NB4 (cell line): ENCODE data around the gene DZANK1.

Experiments
- POLR2A ChIP-seq: IDR thresholded peaks from 2 replicates; pipeline ENCODE4 v1.6.1; 2011; ENCODE audit warnings: mild to moderate bottlenecking; ENCODE audit not compliant: insufficient read length; ENCODE audit errors: extremely low read depth
- TF ChIP-seq, protein P1 (sequence below): IDR thresholded peaks from one replicate; pipeline ENCODE4 v1.5.1; 2012; ENCODE audit warnings: low read depth, low read length

DNA sequence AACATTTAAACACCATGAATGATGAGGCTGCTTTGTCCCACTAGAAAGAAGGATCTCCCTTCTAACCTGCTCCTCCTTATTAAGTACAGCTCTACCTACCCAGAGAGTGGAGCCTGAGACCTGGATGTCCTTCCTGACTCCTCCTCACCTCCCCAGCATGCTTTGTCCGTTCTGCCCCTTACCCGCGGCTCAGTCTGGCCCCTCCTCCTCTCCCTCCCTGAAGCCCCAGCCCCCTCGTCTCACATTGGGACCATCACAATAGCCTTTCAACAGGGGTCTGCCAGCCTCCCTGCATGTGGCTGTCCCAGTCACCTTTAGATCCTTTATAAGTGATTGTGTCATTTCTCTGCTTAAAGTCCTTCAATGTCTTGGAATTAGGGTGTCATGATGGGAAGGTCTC, 72.5 kb downstream of the DZANK1 start:
- TF ChIP-seq, protein P1, sequence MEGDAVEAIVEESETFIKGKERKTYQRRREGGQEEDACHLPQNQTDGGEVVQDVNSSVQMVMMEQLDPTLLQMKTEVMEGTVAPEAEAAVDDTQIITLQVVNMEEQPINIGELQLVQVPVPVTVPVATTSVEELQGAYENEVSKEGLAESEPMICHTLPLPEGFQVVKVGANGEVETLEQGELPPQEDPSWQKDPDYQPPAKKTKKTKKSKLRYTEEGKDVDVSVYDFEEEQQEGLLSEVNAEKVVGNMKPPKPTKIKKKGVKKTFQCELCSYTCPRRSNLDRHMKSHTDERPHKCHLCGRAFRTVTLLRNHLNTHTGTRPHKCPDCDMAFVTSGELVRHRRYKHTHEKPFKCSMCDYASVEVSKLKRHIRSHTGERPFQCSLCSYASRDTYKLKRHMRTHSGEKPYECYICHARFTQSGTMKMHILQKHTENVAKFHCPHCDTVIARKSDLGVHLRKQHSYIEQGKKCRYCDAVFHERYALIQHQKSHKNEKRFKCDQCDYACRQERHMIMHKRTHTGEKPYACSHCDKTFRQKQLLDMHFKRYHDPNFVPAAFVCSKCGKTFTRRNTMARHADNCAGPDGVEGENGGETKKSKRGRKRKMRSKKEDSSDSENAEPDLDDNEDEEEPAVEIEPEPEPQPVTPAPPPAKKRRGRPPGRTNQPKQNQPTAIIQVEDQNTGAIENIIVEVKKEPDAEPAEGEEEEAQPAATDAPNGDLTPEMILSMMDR, result no peak
- no peak for TF ChIP-seq POLR2A
